Stimulated activated CD8-positive, alpha-beta memory T cell treated with anti-CD3 and anti-CD28 coated beads, Interleukin-15, amount 100 ng/mL, for 4 hours (primary cell): Measurements from ENCODE around the gene PDHB.
"Not testable (repeated sequence)": the region's sequence is repeated elsewhere in the genome, so short reads cannot be mapped to it uniquely, and the experiment has no call there.

Experiments used
- DNase-seq, 2 donors: peaks; one replicate each; pipeline ENCODE4 v3.0.0-alpha.2; 2020; ENCODE audit warnings: low read depth in 2 of 2

PDHB gene

GRCh38 chr3:58437276-58437675 is 3.6 kb upstream of the PDHB start:
- not testable (repeated sequence) for DNase-seq

GRCh38 chr3:58434990-58435389 is 1.4 kb upstream of the PDHB start:
- no peak for DNase-seq

GRCh38 chr3:58434511-58434910 is 879 bp upstream of the PDHB start:
- no peak for DNase-seq

GRCh38 chr3:58434168-58434504 is 504 bp upstream of the PDHB start:
- no peak for DNase-seq

GRCh38 chr3:58432905-58433304 is 727 bp downstream of the PDHB start:
- DNase-seq, result no peak

GRCh38 chr3:58429657-58430056 is 4.0 kb downstream of the PDHB start:
- DNase-seq, result no peak

- DNase-seq, result no peak
Measured at GRCh38 chr3:58427661-58428361, 5.8 kb downstream of the PDHB start.

GRCh38 chr3:58425782-58426181 is 7.8 kb downstream of the PDHB start:
- no peak for DNase-seq

- DNase-seq, result no peak
Measured at GRCh38 chr3:58424613-58425012, 9.0 kb downstream of the PDHB start.

- DNase-seq, result no peak
Measured at GRCh38 chr3:58422756-58423325, 10.8 kb downstream of the PDHB start.

GRCh38 chr3:58421004-58421403 is 12.6 kb downstream of the PDHB start:
- no peak for DNase-seq

GRCh38 chr3:58419780-58420507 is 13.7 kb downstream of the PDHB start:
- DNase-seq, result no peak

- no peak for DNase-seq
Measured at GRCh38 chr3:58418227-58418626, 15.4 kb downstream of the PDHB start.

- no peak for DNase-seq
Measured at GRCh38 chr3:58417075-58417474, 16.6 kb downstream of the PDHB start.

- DNase-seq, result no peak
Measured at GRCh38 chr3:58416191-58416590, 17.4 kb downstream of the PDHB start.

GRCh38 chr3:58414538-58415197 is 19.0 kb downstream of the PDHB start:
- DNase-seq, result peak in 1 of 2 donors; percentile 12

- DNase-seq, result no peak
Measured at GRCh38 chr3:58411851-58412830, 21.5 kb downstream of the PDHB start.

- no peak for DNase-seq
Measured at GRCh38 chr3:58411036-58411435, 22.6 kb downstream of the PDHB start.

GRCh38 chr3:58409663-58410062 is 24.0 kb downstream of the PDHB start:
- no peak for DNase-seq

- no peak for DNase-seq
Measured at GRCh38 chr3:58408906-58409305, 24.7 kb downstream of the PDHB start.

GRCh38 chr3:58404396-58404795 is 29.2 kb downstream of the PDHB start:
- no peak for DNase-seq
